ENCODE measurements around the gene DOCK10. TPM values are rescaled to one million over a fixed set of nuclear protein-coding genes. Genes with fewer than 3 reads are reported as not detected.

DOCK10 gene
- total RNA-seq, 1 experiment from 2014 or later: 5.8 TPM

DNA sequence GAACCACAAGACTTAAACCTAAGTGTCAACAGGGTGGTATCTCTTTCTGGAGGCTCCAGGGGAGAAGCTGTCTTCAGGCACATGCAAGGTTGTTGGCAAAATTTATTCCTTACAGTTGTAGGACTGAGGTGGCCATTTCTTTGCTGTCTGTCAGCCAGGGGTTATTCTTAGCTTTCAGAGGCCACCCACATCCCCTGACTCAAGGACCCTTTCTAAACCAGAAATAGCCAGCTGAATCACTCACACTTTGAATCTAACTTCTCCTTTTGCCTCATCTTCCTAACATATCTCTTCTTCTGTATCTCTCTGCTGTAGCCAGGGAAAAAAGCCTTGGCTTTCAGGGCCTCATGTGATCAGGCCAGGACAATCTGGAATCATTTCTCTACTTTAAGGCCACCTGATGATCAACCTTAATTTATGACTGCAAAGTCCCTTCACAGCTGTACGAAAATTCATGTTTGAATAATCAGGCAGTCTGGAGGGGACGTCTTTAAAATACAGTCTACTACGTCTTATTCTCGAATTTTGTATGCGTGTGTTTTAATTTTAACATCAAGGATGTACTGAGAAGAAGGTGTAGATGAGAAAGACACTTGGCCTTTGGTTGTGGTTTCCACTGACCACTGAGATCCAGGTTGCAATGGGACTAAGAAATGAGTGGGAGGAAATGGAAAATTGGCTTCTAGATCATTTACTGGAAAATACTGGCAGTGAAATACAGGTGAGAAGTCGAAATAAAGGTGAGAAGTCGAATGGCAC is 90.4 kb downstream of the DOCK10 start:
- H3K4me3 ChIP-seq (ENCODE audit: low read depth in 2 of 2, low read length in 2 of 2): no peak overlapping the region
- intact Hi-C loops (cut with micrococcal nuclease; ENCODE audit: unreplicated experiment): no loop called here
- no peaks in the 10 kb centered on the region for H3K36me3 ChIP-seq (ENCODE audit: control insufficient read depth, insufficient read depth, low read length)
- BruUV-seq (replicated peaks): no TSS peak
- DNase-seq (ENCODE audit: low read depth, low spot score) (no peak), ATAC-seq (no peak)
- CTCF ChIA-PET: no interaction called here
- H3K9me3 ChIP-seq (ENCODE audit: control insufficient read depth, insufficient read depth, low read depth, low read length): no peaks in the 10 kb centered on the region
- H3K27ac ChIP-seq (ENCODE audit: low read length): no peak overlapping the region
- in situ Hi-C loops (cut with HindIII; ENCODE audit: low pct_unique_long_range_greater_than_20kb, low sequenced_read_pairs): no loop called here
- no peaks in the 10 kb centered on the region for H3K27me3 ChIP-seq (ENCODE audit: control insufficient read depth, insufficient read depth, low read length)
- POLR2A ChIA-PET: no interaction called here
- H3K4me1 ChIP-seq (ENCODE audit: control insufficient read depth, insufficient read depth, low read length): no peaks in the 10 kb centered on the region
- TF ChIP-seq SIN3A (IDR thresholded peaks at IDR 0.05; ENCODE audit: borderline replicate concordance, insufficient read depth, low read depth, low read length) (no peak), TCF7L2 (IDR thresholded peaks at IDR 0.05; ENCODE audit: low read depth, low read length) (no peak)

- CTCF ChIA-PET: no interaction called here
- intact Hi-C loops (cut with micrococcal nuclease; ENCODE audit: unreplicated experiment) (no loop called here), in situ Hi-C loops (cut with HindIII; ENCODE audit: low pct_unique_long_range_greater_than_20kb, low sequenced_read_pairs) (no loop called here)
- POLR2A ChIA-PET: no interaction called here
- no TSS peak for BruUV-seq (replicated peaks)
- H3K4me1 ChIP-seq (ENCODE audit: control insufficient read depth, insufficient read depth, low read length): no peaks in the 10 kb centered on the region
- DNase-seq (ENCODE audit: low read depth, low spot score): no peak
- no peak overlapping the region for H3K4me3 ChIP-seq (ENCODE audit: low read depth in 2 of 2, low read length in 2 of 2)
- no peak overlapping the region for H3K27ac ChIP-seq (ENCODE audit: low read length)
- ATAC-seq: no peak
- no peaks in the 10 kb centered on the region for H3K36me3 ChIP-seq (ENCODE audit: control insufficient read depth, insufficient read depth, low read length)
- no peaks in the 10 kb centered on the region for H3K27me3 ChIP-seq (ENCODE audit: control insufficient read depth, insufficient read depth, low read length)
- no peaks in the 10 kb centered on the region for H3K9me3 ChIP-seq (ENCODE audit: control insufficient read depth, insufficient read depth, low read depth, low read length)
- TF ChIP-seq TCF7L2 (IDR thresholded peaks at IDR 0.05; ENCODE audit: low read depth, low read length) (no peak), SIN3A (IDR thresholded peaks at IDR 0.05; ENCODE audit: borderline replicate concordance, insufficient read depth, low read depth, low read length) (no peak), CTCF (IDR thresholded peaks at IDR 0.05) (0 out of 2 replicates have a peak, but pooled peaks have one; percentile 6), POLR2AphosphoS5 (IDR thresholded peaks at IDR 0.05; ENCODE audit: low read depth, low read length) (no peak)
- TF ChIP-seq, protein P1, sequence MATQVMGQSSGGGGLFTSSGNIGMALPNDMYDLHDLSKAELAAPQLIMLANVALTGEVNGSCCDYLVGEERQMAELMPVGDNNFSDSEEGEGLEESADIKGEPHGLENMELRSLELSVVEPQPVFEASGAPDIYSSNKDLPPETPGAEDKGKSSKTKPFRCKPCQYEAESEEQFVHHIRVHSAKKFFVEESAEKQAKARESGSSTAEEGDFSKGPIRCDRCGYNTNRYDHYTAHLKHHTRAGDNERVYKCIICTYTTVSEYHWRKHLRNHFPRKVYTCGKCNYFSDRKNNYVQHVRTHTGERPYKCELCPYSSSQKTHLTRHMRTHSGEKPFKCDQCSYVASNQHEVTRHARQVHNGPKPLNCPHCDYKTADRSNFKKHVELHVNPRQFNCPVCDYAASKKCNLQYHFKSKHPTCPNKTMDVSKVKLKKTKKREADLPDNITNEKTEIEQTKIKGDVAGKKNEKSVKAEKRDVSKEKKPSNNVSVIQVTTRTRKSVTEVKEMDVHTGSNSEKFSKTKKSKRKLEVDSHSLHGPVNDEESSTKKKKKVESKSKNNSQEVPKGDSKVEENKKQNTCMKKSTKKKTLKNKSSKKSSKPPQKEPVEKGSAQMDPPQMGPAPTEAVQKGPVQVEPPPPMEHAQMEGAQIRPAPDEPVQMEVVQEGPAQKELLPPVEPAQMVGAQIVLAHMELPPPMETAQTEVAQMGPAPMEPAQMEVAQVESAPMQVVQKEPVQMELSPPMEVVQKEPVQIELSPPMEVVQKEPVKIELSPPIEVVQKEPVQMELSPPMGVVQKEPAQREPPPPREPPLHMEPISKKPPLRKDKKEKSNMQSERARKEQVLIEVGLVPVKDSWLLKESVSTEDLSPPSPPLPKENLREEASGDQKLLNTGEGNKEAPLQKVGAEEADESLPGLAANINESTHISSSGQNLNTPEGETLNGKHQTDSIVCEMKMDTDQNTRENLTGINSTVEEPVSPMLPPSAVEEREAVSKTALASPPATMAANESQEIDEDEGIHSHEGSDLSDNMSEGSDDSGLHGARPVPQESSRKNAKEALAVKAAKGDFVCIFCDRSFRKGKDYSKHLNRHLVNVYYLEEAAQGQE (IDR thresholded peaks at IDR 0.05; ENCODE audit: insufficient read depth in 1 of 2, low read depth in 2 of 2, low read length in 1 of 2): no peak
Observed at GRCh38 chr2:224948859-224949258, 93.4 kb downstream of the DOCK10 start.

DNA sequence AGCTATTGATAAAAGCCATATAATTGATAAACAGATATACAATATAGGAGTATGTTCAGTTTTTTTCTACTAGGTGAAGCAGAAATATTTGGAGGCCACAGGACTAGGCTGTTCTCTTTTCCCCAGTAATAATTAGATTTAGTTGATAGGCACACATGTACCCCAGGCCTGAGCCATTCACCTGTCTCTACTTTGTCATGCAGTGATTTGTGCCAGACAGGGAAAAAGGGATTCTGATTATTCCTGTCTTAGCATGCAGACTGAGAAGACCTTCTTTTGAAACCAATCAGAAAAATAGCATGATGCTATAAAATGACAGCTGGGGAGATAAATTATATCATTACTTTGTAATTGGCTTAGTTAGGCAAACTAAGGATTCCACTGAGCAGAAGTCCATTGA is 94.3 kb downstream of the DOCK10 start:
- Histone ChIP-seq H3K36me3 (ENCODE audit: control insufficient read depth, insufficient read depth, low read length) (no peaks in the 10 kb centered on the region; the same call in 1 of the 2 replicates), H3K4me1 (ENCODE audit: control insufficient read depth, insufficient read depth, low read length) (no peaks in the 10 kb centered on the region), H3K9me3 (ENCODE audit: control insufficient read depth, insufficient read depth, low read depth, low read length) (no peaks in the 10 kb centered on the region), H3K27me3 (ENCODE audit: control insufficient read depth, insufficient read depth, low read length) (no peaks in the 10 kb centered on the region), H3K27ac (ENCODE audit: low read length) (no peak overlapping the region), H3K4me3 (ENCODE audit: low read depth in 2 of 2, low read length in 2 of 2) (no peak overlapping the region)
- TF ChIP-seq TCF7L2 (IDR thresholded peaks at IDR 0.05; ENCODE audit: low read depth, low read length) (no peak), POLR2AphosphoS5 (IDR thresholded peaks at IDR 0.05; ENCODE audit: low read depth, low read length) (no peak), CTCF (IDR thresholded peaks at IDR 0.05) (no peak), SIN3A (IDR thresholded peaks at IDR 0.05; ENCODE audit: borderline replicate concordance, insufficient read depth, low read depth, low read length) (no peak)
- TF ChIP-seq, protein P1 (IDR thresholded peaks at IDR 0.05; ENCODE audit: insufficient read depth in 1 of 2, low read depth in 2 of 2, low read length in 1 of 2): no peak
- DNase-seq (ENCODE audit: low read depth, low spot score): no peak
- intact Hi-C loops (cut with micrococcal nuclease; ENCODE audit: unreplicated experiment): no loop called here
- CTCF ChIA-PET: interaction anchor here (0.5 kb wide), 1 partner anchor 95 kb away, joined by 11 read pairs; the partner anchor contains the start of gene DOCK10
- BruUV-seq (replicated peaks): no TSS peak
- ATAC-seq: no peak
- in situ Hi-C loops (cut with HindIII; ENCODE audit: low pct_unique_long_range_greater_than_20kb, low sequenced_read_pairs): no loop called here
- POLR2A ChIA-PET: no interaction called here

Measured in Panc1 (cell line).